Heart right ventricle (tissue), 16 donors: ENCODE measurements around the gene KRT8. TPM values are rescaled to one million over a fixed set of nuclear protein-coding genes. Genes with fewer than 3 reads are reported as not detected.
A peak's percentile ranks its signal among the peaks of the same experiment; 100 is the strongest.

Experiments used
- ATAC-seq, 8 donors: fragments of 200-7000 bp; cut with Tn5 transposase; one replicate each; pipeline ENCODE4 v1.9.1; 2020; ENCODE audit warnings: mild to moderate bottlenecking in 8 of 8, moderate library complexity in 8 of 8, moderate number of reproducible peaks in 1 of 8
- DNase-seq, 2 donors: peaks; one replicate each; pipeline ENCODE4 v3.0.0-alpha.2; 2020
- H3K27ac ChIP-seq, 10 donors: fragments of 200-600 bp; sonication (generic) in 2 of 10; one replicate each; pipeline versions ENCODE4 v1.5.0 to v1.8.0; 2020 to 2022; ENCODE audit warnings: mild to moderate bottlenecking in 3 of 10
- H3K27me3 ChIP-seq, 7 donors: fragments of 200-600 bp; one replicate each; pipeline ENCODE4 v1.8.0; 2021 to 2022; ENCODE audit warnings: mild to moderate bottlenecking in 2 of 7
- H3K36me3 ChIP-seq, 9 donors: fragments of 200-600 bp; sonication (generic) in 1 of 9; one replicate each; pipeline versions ENCODE4 v1.5.0 to v1.8.0; 2020 to 2022; ENCODE audit warnings: mild to moderate bottlenecking in 2 of 9
- H3K4me1 ChIP-seq, 9 donors: fragments of 200-600 bp; sonication (generic) in 1 of 9; one replicate each; pipeline versions ENCODE4 v1.5.0 to v1.8.0; 2020 to 2022; ENCODE audit warnings: mild to moderate bottlenecking in 4 of 9
- H3K4me3 ChIP-seq, 10 donors: fragments of 200-600 bp; sonication (generic) in 2 of 10; one replicate each; pipeline versions ENCODE4 v1.5.0 to v1.8.0; 2020 to 2022; ENCODE audit warnings: mild to moderate bottlenecking in 7 of 10, moderate library complexity in 2 of 10
- H3K9me3 ChIP-seq, 11 donors: fragments of 200-600 bp in 10 of 11; sonication (generic) in 2 of 11; one replicate each; pipeline versions ENCODE4 v1.5.0 to v1.8.0; 2013 to 2022; ENCODE audit warnings: mild to moderate bottlenecking in 2 of 11, control low read depth in 1 of 11, moderate library complexity in 1 of 11
- WGBS, 2 donors: extraction: QIAGEN DNeasy Blood & Tissue Kit; methylation state at CpG; one replicate each; pipeline ENCODE4 v1.1.7; 2013; ENCODE audit warnings: inconsistent platforms in 1 of 2; 5-methylcytosine and 5-hydroxymethylcytosine counted together
- intact Hi-C, 10 donors: fragments of 100-400 bp; cut with DNase I; formaldehyde crosslinking; loops; one replicate each; pipeline versions ENCODE4 v1.11.1 to v1.14.2; 2022
- polyA plus RNA-seq, 2 donors: library from polyadenylated mRNA; stranded (reverse); fragments of 200-250 nt; gene quantifications; one replicate each; pipeline ENCODE4 v1.2.3, GENCODE V29; 2013
- total RNA-seq, 10 donors: library from RNA; stranded (reverse); fragmentation: NEBNext Ultra II Directional in 3 of 10; extraction: Animal tissue kit (Norgen Biotek cat#: 25700) in 3 of 10; gene quantifications; one replicate each; pipeline versions ENCODE4 v1.2.1 to v1.2.4, GENCODE V29; 2021 to 2023
- TF ChIP-seq, protein P1 (sequence below), 9 donors: fragments of 200-600 bp; sonication (generic) in 2 of 9; IDR thresholded peaks; one replicate each; pipeline versions ENCODE4 v1.5.0 to v1.8.0; 2021 to 2022; ENCODE audit warnings: antibody characterized with exemption in 9 of 9, mild to moderate bottlenecking in 5 of 9, moderate library complexity in 1 of 9
- donor health status: Arrhythmogenic right ventricular cardiomyopathy.
- donor health status: ischemic (EF 13 %, LVEDD 7.1; RV severe dilation, severe dysfunction).
- donor health status: healthy with polysubstance abuse.
- donor health status: DM: no; HTN: yes; CAD: no.
- donor health status: DM: no; HTN: no; CAD: no.
- donor health status: ischemic (EF 25% LVEDD 6.9; RV normal size, moderate dysfunction).
- donor health status: ischemic (EF 25% LVEDD 5.7; RV mildly dilated, moderate dysfunction).
- donor health status: healthy.
- donor health status: DM: yes; HTN: yes; CAD: no.
- donor health status: Ischemic cardiomyopathy.
- donor health status: ischemic (EF 35%, LVEDD 5.7; RV mildly dilated, moderate dysfunction).
- donor health status: nonischemic (EF 11% LVEDD 7.7; RV severe dilation, severe dysfunction).
- donor health status: DM: yes; HTN: yes; CAD: no.
- donor health status: PGD.
- donor health status: ischemic (EF 29% LVEDD 5.4; RV normal size, mild dysfunction).
- donor health status: nonischemic (EF 23%, LVEDD 6.1; RV moderate dilation, normal function).

The KRT8 gene
- total and polyA plus RNA-seq, 12 donors = 52.1 to 161 (median 112) TPM

GRCh38 chr12:52862023-52862422, 42.9 kb downstream of the KRT8 start:
- no peaks in the 10 kb centered on the region for H3K9me3 ChIP-seq
- 67 to 73% methylated on average over 2 of the region's 2 CpGs for WGBS, 2 donors
- H3K4me3 ChIP-seq = no peak overlapping the region
- peaks cover 0 to 3% (median 0%) of the 10 kb centered on the region in 9 donors for H3K4me1 ChIP-seq
- no peak for ATAC-seq
- DNase-seq = no peak
- intact Hi-C loops = loop anchor here in 5 of 10 donors (5.0 to 10.0 kb wide), 2 partner anchors 197 to 490 kb away; no protein-coding TSS in a partner anchor
- H3K36me3 ChIP-seq = no peaks in the 10 kb centered on the region
- no peak overlapping the region for H3K27ac ChIP-seq
- H3K27me3 ChIP-seq = no peaks in the 10 kb centered on the region
- TF ChIP-seq, protein P1, sequence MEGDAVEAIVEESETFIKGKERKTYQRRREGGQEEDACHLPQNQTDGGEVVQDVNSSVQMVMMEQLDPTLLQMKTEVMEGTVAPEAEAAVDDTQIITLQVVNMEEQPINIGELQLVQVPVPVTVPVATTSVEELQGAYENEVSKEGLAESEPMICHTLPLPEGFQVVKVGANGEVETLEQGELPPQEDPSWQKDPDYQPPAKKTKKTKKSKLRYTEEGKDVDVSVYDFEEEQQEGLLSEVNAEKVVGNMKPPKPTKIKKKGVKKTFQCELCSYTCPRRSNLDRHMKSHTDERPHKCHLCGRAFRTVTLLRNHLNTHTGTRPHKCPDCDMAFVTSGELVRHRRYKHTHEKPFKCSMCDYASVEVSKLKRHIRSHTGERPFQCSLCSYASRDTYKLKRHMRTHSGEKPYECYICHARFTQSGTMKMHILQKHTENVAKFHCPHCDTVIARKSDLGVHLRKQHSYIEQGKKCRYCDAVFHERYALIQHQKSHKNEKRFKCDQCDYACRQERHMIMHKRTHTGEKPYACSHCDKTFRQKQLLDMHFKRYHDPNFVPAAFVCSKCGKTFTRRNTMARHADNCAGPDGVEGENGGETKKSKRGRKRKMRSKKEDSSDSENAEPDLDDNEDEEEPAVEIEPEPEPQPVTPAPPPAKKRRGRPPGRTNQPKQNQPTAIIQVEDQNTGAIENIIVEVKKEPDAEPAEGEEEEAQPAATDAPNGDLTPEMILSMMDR (IDR thresholded peaks at IDR 0.05) = no peak

DNA sequence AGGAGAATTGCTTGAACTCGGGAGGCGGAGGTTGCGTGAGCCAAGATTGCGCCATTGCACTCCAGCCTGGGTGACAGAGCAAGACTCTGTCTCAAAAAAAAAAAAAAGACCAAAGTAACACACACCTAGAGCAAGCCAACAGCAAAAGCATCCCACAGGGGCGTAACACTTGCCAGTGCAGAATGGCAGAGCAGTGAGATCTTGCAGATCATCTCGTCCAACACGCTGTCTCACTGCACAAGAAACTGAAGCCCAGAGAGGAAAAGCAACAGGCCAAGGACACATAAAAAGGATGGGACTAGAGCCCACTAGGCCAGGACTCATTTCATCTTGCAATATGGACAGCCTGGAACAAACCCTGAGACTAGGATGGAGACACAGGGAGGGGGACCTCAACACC, 43.4 kb downstream of the KRT8 start:
- DNase-seq (no peak), ATAC-seq (no peak)
- H3K4me3 ChIP-seq = no peak overlapping the region
- WGBS, 2 donors = 95 to 96% methylated on average over 7 of the region's 7 CpGs
- TF ChIP-seq, protein P1 (IDR thresholded peaks at IDR 0.05) = no peak
- H3K9me3 ChIP-seq = no peaks in the 10 kb centered on the region
- H3K36me3 ChIP-seq = no peaks in the 10 kb centered on the region
- H3K27me3 ChIP-seq = peaks cover 0 to 4% (median 0%) of the 10 kb centered on the region in 7 donors
- no peak overlapping the region for H3K27ac ChIP-seq
- H3K4me1 ChIP-seq = peaks cover 0 to 3% (median 0%) of the 10 kb centered on the region in 9 donors
- intact Hi-C loops = loop anchor here in 5 of 10 donors (5.0 to 10.0 kb wide), 2 partner anchors 197 to 489 kb away; no protein-coding TSS in a partner anchor

DNA sequence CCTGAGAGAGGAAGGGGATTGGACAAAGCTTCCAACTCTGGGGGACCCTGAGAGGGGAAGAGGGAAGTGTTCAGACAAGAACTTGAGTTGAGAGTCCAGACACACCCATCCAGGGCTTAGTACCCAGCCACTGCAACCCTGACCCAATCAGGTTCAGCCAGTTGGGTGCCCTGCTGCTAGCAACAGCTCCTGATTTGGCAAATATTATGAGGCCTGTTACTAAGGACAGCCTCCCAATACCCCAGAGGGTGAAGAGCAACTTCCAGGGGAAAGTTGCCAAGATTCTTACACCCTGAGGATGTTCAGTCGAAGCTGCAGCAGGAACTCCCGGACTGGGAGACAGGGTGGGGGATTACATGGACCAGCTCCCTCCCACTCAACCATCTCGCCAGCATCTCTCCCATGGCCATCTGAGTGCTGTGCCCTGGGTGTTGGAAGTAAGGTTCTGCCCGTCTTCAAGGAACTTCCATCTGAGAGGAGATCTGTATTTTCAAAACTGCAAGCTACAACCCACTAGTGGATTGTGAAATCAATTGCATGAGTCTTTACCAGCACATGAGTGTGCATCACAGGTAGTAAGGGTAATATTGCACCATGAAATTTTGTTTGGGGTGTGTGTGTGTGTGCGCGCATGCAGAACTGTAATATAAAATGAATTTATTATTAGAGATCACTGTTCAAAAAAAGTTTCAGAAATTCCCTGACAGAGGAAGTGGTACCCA, 44.6 kb downstream of the KRT8 start:
- H3K27me3 ChIP-seq = peaks cover 0 to 7% (median 0%) of the 10 kb centered on the region in 7 donors
- no peak overlapping the region for H3K4me3 ChIP-seq
- ATAC-seq (peak in 6 of 8 donors; percentile 50 to 94 (median 73)), DNase-seq (no peak)
- 57 to 60% methylated on average over 6 of the region's 6 CpGs for WGBS, 2 donors
- H3K4me1 ChIP-seq = peaks cover 0 to 3% (median 0%) of the 10 kb centered on the region in 9 donors
- intact Hi-C loops = loop anchor here in 5 of 10 donors (5.0 to 10.0 kb wide), 2 partner anchors 195 to 488 kb away; no protein-coding TSS in a partner anchor
- H3K27ac ChIP-seq = no peak overlapping the region
- peaks cover 0 to under 1% (median 0%) of the 10 kb centered on the region in 11 donors for H3K9me3 ChIP-seq
- H3K36me3 ChIP-seq = no peaks in the 10 kb centered on the region
- TF ChIP-seq, protein P1 (IDR thresholded peaks at IDR 0.05) = no peak

GRCh38 chr12:52857500-52857899, 47.4 kb downstream of the KRT8 start:
- Histone ChIP-seq H3K27me3 (peaks cover 0 to 7% (median 0%) of the 10 kb centered on the region in 7 donors), H3K27ac (no peak overlapping the region), H3K4me1 (peaks cover 0 to 3% (median 0%) of the 10 kb centered on the region in 9 donors), H3K9me3 (peaks cover 0 to 7% (median 0%) of the 10 kb centered on the region in 11 donors), H3K36me3 (no peaks in the 10 kb centered on the region), H3K4me3 (no peak overlapping the region)
- TF ChIP-seq, protein P1 (IDR thresholded peaks at IDR 0.05) = no peak
- no peak for DNase-seq
- WGBS, 2 donors = 94 to 96% methylated on average over 3 of the region's 3 CpGs
- intact Hi-C loops = no loop called here
- ATAC-seq = no peak
